Measurements from ENCODE around the gene PDLIM1. TPM values are rescaled to one million over a fixed set of nuclear protein-coding genes. Genes with fewer than 3 reads are reported as not detected.

The PDLIM1 gene
- total and polyA plus RNA-seq, 2 of the 13 experiments (the other 11 are each of a cell fraction or from before 2014, with no cell fraction given) = 119 to 123 TPM

DNA sequence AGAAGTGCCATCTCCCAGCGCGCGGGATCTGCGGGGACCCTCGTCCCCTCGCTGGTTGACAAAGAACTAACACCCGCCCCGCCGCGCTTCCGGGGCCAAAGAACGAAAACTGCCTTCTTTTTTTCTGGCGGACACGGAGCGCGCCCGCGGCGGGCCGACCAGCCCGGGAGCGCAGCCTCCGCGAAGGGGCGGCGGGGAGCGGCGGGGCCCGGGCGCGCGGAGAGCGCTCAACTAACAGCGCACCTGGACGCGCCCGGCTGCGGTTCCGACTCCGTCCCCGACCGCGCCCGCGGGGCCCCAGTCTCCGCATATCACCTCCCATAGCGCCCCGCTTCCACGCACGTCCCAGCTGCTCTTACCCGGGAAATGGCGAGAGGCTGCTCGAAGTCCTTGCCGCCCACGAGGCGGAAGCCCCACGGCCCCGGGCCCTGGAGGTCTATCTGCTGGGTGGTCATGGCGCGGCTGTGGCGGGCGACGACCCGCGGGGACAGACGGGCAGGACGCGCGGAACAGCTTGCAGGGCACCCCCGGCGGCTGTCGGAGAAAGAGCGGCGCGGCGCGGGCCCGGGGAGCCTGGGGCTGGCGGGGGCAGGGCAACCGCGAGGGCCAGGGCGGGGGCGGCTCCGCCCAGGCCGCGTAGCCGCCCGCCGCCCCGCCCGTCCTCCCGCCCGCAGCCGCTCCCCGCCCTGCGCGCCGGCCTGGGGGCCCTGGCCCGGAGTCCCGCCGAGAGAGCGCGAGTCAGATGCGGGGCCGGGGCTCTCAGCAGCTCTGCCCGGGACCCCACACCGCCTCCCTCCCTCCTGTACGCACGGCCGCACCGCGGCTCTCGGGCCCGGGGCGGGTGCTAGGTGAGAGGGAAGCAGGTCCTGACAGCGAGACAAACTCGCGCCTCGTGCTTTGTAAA, at the start of gene PDLIM1 (continued):
- TF ChIP-seq ATF5 (CRISPR knock-in tag; IDR thresholded peaks at IDR 0.05; ENCODE audit: low read depth) (no peak), NR2C2 (CRISPR knock-in tag; IDR thresholded peaks at IDR 0.05; ENCODE audit: borderline replicate concordance) (no peak), ZNF747 (CRISPR knock-in tag; IDR thresholded peaks at IDR 0.05; ENCODE audit: borderline replicate concordance) (no peak; the same call in 1 of the 2 replicates), PRDM10 (CRISPR knock-in tag; IDR thresholded peaks at IDR 0.05; ENCODE audit: low read depth) (no peak), THAP7 (CRISPR knock-in tag; IDR thresholded peaks at IDR 0.05) (no peak), ARID5B (CRISPR knock-in tag; IDR thresholded peaks at IDR 0.05) (no peak), ZBTB20 (CRISPR knock-in tag; IDR thresholded peaks at IDR 0.05; ENCODE audit: borderline replicate concordance, low read depth) (no peak), ZBTB43 (CRISPR knock-in tag; conservative IDR thresholded peaks at IDR 0.05) (peak; percentile 37; the same call in 1 of the 2 replicates)
- TF ChIP-seq, protein P1, sequence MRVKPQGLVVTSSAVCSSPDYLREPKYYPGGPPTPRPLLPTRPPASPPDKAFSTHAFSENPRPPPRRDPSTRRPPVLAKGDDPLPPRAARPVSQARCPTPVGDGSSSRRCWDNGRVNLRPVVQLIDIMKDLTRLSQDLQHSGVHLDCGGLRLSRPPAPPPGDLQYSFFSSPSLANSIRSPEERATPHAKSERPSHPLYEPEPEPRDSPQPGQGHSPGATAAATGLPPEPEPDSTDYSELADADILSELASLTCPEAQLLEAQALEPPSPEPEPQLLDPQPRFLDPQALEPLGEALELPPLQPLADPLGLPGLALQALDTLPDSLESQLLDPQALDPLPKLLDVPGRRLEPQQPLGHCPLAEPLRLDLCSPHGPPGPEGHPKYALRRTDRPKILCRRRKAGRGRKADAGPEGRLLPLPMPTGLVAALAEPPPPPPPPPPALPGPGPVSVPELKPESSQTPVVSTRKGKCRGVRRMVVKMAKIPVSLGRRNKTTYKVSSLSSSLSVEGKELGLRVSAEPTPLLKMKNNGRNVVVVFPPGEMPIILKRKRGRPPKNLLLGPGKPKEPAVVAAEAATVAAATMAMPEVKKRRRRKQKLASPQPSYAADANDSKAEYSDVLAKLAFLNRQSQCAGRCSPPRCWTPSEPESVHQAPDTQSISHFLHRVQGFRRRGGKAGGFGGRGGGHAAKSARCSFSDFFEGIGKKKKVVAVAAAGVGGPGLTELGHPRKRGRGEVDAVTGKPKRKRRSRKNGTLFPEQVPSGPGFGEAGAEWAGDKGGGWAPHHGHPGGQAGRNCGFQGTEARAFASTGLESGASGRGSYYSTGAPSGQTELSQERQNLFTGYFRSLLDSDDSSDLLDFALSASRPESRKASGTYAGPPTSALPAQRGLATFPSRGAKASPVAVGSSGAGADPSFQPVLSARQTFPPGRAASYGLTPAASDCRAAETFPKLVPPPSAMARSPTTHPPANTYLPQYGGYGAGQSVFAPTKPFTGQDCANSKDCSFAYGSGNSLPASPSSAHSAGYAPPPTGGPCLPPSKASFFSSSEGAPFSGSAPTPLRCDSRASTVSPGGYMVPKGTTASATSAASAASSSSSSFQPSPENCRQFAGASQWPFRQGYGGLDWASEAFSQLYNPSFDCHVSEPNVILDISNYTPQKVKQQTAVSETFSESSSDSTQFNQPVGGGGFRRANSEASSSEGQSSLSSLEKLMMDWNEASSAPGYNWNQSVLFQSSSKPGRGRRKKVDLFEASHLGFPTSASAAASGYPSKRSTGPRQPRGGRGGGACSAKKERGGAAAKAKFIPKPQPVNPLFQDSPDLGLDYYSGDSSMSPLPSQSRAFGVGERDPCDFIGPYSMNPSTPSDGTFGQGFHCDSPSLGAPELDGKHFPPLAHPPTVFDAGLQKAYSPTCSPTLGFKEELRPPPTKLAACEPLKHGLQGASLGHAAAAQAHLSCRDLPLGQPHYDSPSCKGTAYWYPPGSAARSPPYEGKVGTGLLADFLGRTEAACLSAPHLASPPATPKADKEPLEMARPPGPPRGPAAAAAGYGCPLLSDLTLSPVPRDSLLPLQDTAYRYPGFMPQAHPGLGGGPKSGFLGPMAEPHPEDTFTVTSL (CRISPR knock-in tag; IDR thresholded peaks at IDR 0.05; ENCODE audit: borderline replicate concordance) = no peak
